ENCODE measurements around the gene PERP.

DNA sequence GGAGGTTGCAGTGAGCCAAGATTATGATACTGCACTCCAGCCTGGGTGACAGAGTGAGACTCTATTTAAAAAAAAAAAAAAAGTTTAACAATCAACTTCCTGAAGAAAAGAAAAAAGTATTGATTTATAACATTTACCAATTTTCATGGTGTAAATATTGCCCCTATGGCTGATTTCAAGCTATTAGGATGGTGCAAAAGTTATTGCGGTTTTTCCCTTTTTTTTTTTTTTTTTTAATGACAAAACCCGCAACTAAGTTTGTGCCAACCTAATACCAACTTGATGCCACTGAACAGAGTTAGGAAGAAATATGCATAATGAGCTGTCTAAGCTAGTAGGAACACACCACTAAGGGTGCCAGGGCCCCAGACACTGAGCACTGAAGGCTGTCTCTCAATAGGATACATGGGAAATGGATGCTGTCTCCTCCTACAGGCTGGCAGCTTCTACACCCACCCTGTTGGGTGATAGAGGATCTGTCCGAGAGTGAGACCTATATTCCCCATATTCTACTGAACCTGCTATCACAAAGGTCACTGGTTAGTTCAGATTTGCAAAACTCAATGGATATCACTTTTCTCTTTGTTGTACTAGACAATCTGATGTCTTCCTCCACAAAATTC lies 6.5 kb upstream of the PERP start:
- TF ChIP-seq POLR2A (IDR thresholded peaks at IDR 0.05) (no peak), CTCF (IDR thresholded peaks at IDR 0.05) (no peak)

All from uterus (tissue), 2 donors.